NK-92 (cell line): ENCODE measurements around the gene LYRM2.
"Not testable (repeated sequence)": the region's sequence is repeated elsewhere in the genome, so short reads cannot be mapped to it uniquely, and the experiment has no call there.

Experiments used
- DNase-seq: peaks from one replicate; lab custom pipeline; 2025; ENCODE audit not compliant: unreplicated experiment; lab: John Stamatoyannopoulos, UW

The LYRM2 gene

GRCh38 chr6:89649682-89650081 is 11.1 kb upstream of the LYRM2 start:
- no peak for DNase-seq

GRCh38 chr6:89644864-89645263 is 6.3 kb upstream of the LYRM2 start:
- DNase-seq = no peak

- DNase-seq = no peak
Observed at GRCh38 chr6:89643406-89643805, 4.9 kb upstream of the LYRM2 start.

GRCh38 chr6:89642956-89643355 is 4.4 kb upstream of the LYRM2 start:
- no peak for DNase-seq

- not testable (repeated sequence) for DNase-seq
Observed at GRCh38 chr6:89641581-89641980, 3.0 kb upstream of the LYRM2 start.

- DNase-seq = no peak
Observed at GRCh38 chr6:89640804-89641203, 2.3 kb upstream of the LYRM2 start.

GRCh38 chr6:89637960-89638319 is 607 bp downstream of the LYRM2 start:
- no peak for DNase-seq

GRCh38 chr6:89636412-89636811 is 2.1 kb downstream of the LYRM2 start:
- DNase-seq = not testable (repeated sequence)

GRCh38 chr6:89630488-89630887 is 8.1 kb downstream of the LYRM2 start:
- DNase-seq = no peak

- no peak for DNase-seq
Observed at GRCh38 chr6:89623749-89624148, 14.8 kb downstream of the LYRM2 start.

GRCh38 chr6:89619567-89619966 is 19.0 kb downstream of the LYRM2 start:
- DNase-seq = no peak

- no peak for DNase-seq
Observed at GRCh38 chr6:89618026-89618425, 20.5 kb downstream of the LYRM2 start.

GRCh38 chr6:89616531-89616930 is 22.0 kb downstream of the LYRM2 start:
- no peak for DNase-seq

- DNase-seq = no peak
Observed at GRCh38 chr6:89615882-89616281, 22.7 kb downstream of the LYRM2 start.

GRCh38 chr6:89613790-89614189 is 24.8 kb downstream of the LYRM2 start:
- no peak for DNase-seq

- DNase-seq = no peak
Observed at GRCh38 chr6:89612121-89612520, 26.4 kb downstream of the LYRM2 start.

GRCh38 chr6:89611666-89612065 is 26.9 kb downstream of the LYRM2 start:
- DNase-seq = no peak

GRCh38 chr6:89610149-89610642 is 28.4 kb downstream of the LYRM2 start:
- no peak for DNase-seq

- DNase-seq = no peak
Observed at GRCh38 chr6:89605861-89606260, 32.7 kb downstream of the LYRM2 start.

GRCh38 chr6:89604653-89605052 is 33.9 kb downstream of the LYRM2 start:
- no peak for DNase-seq

- no peak for DNase-seq
Observed at GRCh38 chr6:89602166-89602565, 36.4 kb downstream of the LYRM2 start.

GRCh38 chr6:89599727-89600126 is 38.8 kb downstream of the LYRM2 start:
- no peak for DNase-seq

GRCh38 chr6:89597988-89598387 is 40.6 kb downstream of the LYRM2 start:
- DNase-seq = no peak

GRCh38 chr6:89597372-89597771 is 41.2 kb downstream of the LYRM2 start:
- no peak for DNase-seq
